H1 (cell line): ENCODE results near the gene HMGA1. TPM values are rescaled to one million over a fixed set of nuclear protein-coding genes. Genes with fewer than 3 reads are reported as not detected.

Source experiments
- CTCF ChIA-PET: fragments of 300-600 bp; sonication (Branson Sonifier 250); formaldehyde crosslinking; loops from one replicate; lab custom pipeline; 2021; ENCODE audit not compliant: partially characterized antibody; lab: Charles Lee
- POLR2A ChIA-PET: fragments of 300-600 bp; sonication (Branson Sonifier 250); formaldehyde crosslinking; loops from one replicate; lab custom pipeline; 2021; ENCODE audit warnings: inconsistent platforms; ENCODE audit not compliant: partially characterized antibody; lab: Charles Lee
- DNase-seq, 2 experiments: peaks; one replicate each; pipeline versions ENCODE4 v3.0.0 to v3.0.0-alpha.2; 2010 to 2022; ENCODE audit warnings: low spot score in 2 of 2, low read depth in 1 of 2, mixed read lengths in 1 of 2
- FAIRE-seq: peaks from 2 replicates; lab custom pipeline; 2011; peaks lifted over from hg19 to GRCh38; lab: Jason Lieb, UNC
- H2AFZ ChIP-seq: 2 replicates; pipeline ENCODE4 v1.8.1; 2012; ENCODE audit warnings: low read length, inconsistent platforms
- H2AK5ac ChIP-seq: 2 replicates; pipeline ENCODE4 v1.6.1; 2013; ENCODE audit warnings: low read depth, low read length
- H2BK120ac ChIP-seq: replicated peaks from 2 replicates; pipeline ENCODE3; 2013; ENCODE audit warnings: low read depth, low read length, inconsistent platforms
- H2BK12ac ChIP-seq: 2 replicates; pipeline ENCODE4 v1.6.1; 2013; ENCODE audit warnings: low read depth, low read length
- H2BK15ac ChIP-seq: 2 replicates; pipeline ENCODE4 v1.6.1; 2013; ENCODE audit warnings: low read length
- H2BK20ac ChIP-seq: 2 replicates; pipeline ENCODE4 v1.6.1; 2013; ENCODE audit warnings: low read length
- H2BK5ac ChIP-seq: 2 replicates; pipeline ENCODE4 v1.6.1; 2013; ENCODE audit warnings: low read depth, low read length
- H3K14ac ChIP-seq: 2 replicates; pipeline ENCODE4 v1.6.1; 2013; ENCODE audit warnings: inconsistent platforms; ENCODE audit not compliant: insufficient read length
- H3K18ac ChIP-seq: 2 replicates; pipeline ENCODE4 v1.6.1; 2013; ENCODE audit warnings: low read length; ENCODE audit errors: extremely low read depth
- H3K23ac ChIP-seq: 2 replicates; pipeline ENCODE4 v1.6.1; 2013; ENCODE audit warnings: inconsistent platforms; ENCODE audit not compliant: insufficient read length
- H3K23me2 ChIP-seq: 2 replicates; pipeline ENCODE4 v1.6.1; 2013; ENCODE audit warnings: low read depth, low read length
- H3K27ac ChIP-seq: 2 replicates; pipeline ENCODE4 v1.6.1; 2011; ENCODE audit warnings: low read depth, low read length, inconsistent platforms
- H3K27me3 ChIP-seq, 4 experiments: replicated peaks in 1 of 4; 1 replicate in 1 of 4; 2 replicates in 3 of 4; pipeline versions ENCODE4 v1.6.1 to v1.8.1; 2011 to 2013; ENCODE audit warnings: low read length in 3 of 4, mild to moderate bottlenecking in 3 of 4, inconsistent platforms in 2 of 4, mixed read lengths in 2 of 4, moderate library complexity in 1 of 4; ENCODE audit not compliant: control insufficient read depth in 3 of 4, insufficient read depth in 3 of 4; ENCODE audit errors: extremely low read depth in 1 of 4
- H3K36me3 ChIP-seq, 4 experiments: 2 replicates each; pipeline versions ENCODE4 v1.6.1 to v1.8.1; 2011 to 2013; ENCODE audit warnings: mild to moderate bottlenecking in 4 of 4, low read length in 3 of 4, moderate library complexity in 2 of 4, control low read depth in 1 of 4, inconsistent platforms in 1 of 4; ENCODE audit not compliant: insufficient read depth in 4 of 4, control insufficient read depth in 2 of 4
- H3K4ac ChIP-seq: replicated peaks from 2 replicates; pipeline ENCODE3; 2013; ENCODE audit warnings: low read length, low read depth, mixed read lengths, inconsistent platforms; ENCODE audit not compliant: insufficient read length
- H3K4me1 ChIP-seq, 4 experiments: replicated peaks in 1 of 4; 1 replicate in 1 of 4; 2 replicates in 3 of 4; pipeline versions ENCODE4 v1.6.1 to v1.8.1; 2011 to 2013; ENCODE audit warnings: low read length in 3 of 4, inconsistent platforms in 2 of 4, mixed read lengths in 1 of 4; ENCODE audit not compliant: insufficient read depth in 4 of 4, control insufficient read depth in 3 of 4
- H3K4me2 ChIP-seq, 2 experiments: 2 replicates each; pipeline versions ENCODE4 v1.6.1 to v1.8.1; 2011 to 2013; ENCODE audit warnings: low read depth in 2 of 2, low read length in 2 of 2, control low read depth in 1 of 2, inconsistent platforms in 1 of 2, mild to moderate bottlenecking in 1 of 2; ENCODE audit not compliant: insufficient read depth in 1 of 2
- H3K4me3 ChIP-seq, 4 experiments: fragments of 200-600, 300-600 bp in 1 of 4; sonication (generic), shearing (Covaris generic), sonication (Bioruptor Twin) in 1 of 4; 2 replicates each; pipeline versions ENCODE4 v1.5.1 to v1.8.1; 2011 to 2016; ENCODE audit warnings: low read length in 4 of 4, low read depth in 3 of 4, control low read depth in 2 of 4, inconsistent platforms in 2 of 4, mild to moderate bottlenecking in 2 of 4, mixed read lengths in 1 of 4, moderate library complexity in 1 of 4; ENCODE audit not compliant: insufficient read depth in 2 of 4; ENCODE audit errors: extremely low read depth in 1 of 4
- H3K56ac ChIP-seq: replicated peaks from 2 replicates; pipeline ENCODE3; 2013; ENCODE audit warnings: low read depth, mild to moderate bottlenecking, mixed read lengths, low read length, inconsistent platforms; ENCODE audit not compliant: insufficient read length
- H3K79me1 ChIP-seq: 2 replicates; pipeline ENCODE4 v1.6.1; 2013; ENCODE audit warnings: low read depth, low read length, control low read depth
- H3K79me2 ChIP-seq, 2 experiments: 2 replicates each; pipeline versions ENCODE4 v1.6.1 to v1.8.1; 2012 to 2013; ENCODE audit warnings: low read length in 2 of 2, mild to moderate bottlenecking in 2 of 2, inconsistent platforms in 1 of 2; ENCODE audit not compliant: insufficient read depth in 2 of 2, control insufficient read depth in 1 of 2
- H3K9ac ChIP-seq, 4 experiments: replicated peaks in 1 of 4; 1 replicate in 1 of 4; 2 replicates in 3 of 4; pipeline versions ENCODE4 v1.6.1 to v1.8.1; 2011 to 2013; ENCODE audit warnings: low read depth in 3 of 4, low read length in 3 of 4, control low read depth in 2 of 4, mild to moderate bottlenecking in 2 of 4, moderate library complexity in 2 of 4, inconsistent platforms in 1 of 4; ENCODE audit errors: extremely low read depth in 1 of 4
- H3K9me3 ChIP-seq, 2 experiments: 2 replicates each; pipeline versions ENCODE4 v1.6.1 to v1.8.1; 2012 to 2013; ENCODE audit warnings: mild to moderate bottlenecking in 2 of 2, moderate library complexity in 2 of 2, control low read depth in 1 of 2, inconsistent platforms in 1 of 2, low read depth in 1 of 2, low read length in 1 of 2, mixed read lengths in 1 of 2; ENCODE audit not compliant: insufficient read depth in 2 of 2
- H4K20me1 ChIP-seq, 2 experiments: replicated peaks in 1 of 2; 2 replicates each; pipeline versions ENCODE3 to v1.8.1; 2011 to 2013; ENCODE audit warnings: inconsistent platforms in 2 of 2, low read length in 2 of 2, mild to moderate bottlenecking in 1 of 2; ENCODE audit not compliant: insufficient read depth in 2 of 2, control insufficient read depth in 1 of 2
- H4K5ac ChIP-seq: 2 replicates; pipeline ENCODE4 v1.6.1; 2013; ENCODE audit warnings: low read length, low read depth, mixed read lengths, inconsistent platforms; ENCODE audit not compliant: insufficient read length
- H4K8ac ChIP-seq: 2 replicates; pipeline ENCODE4 v1.8.0; 2013; ENCODE audit warnings: mild to moderate bottlenecking, moderate library complexity, low read length, inconsistent platforms; ENCODE audit not compliant: insufficient read depth; ENCODE audit errors: extremely low read depth
- H4K91ac ChIP-seq: replicated peaks from 2 replicates; pipeline ENCODE3; 2013; ENCODE audit warnings: low read length, mixed read lengths, inconsistent platforms; ENCODE audit not compliant: insufficient read length
- CTCF ChIP-seq, 3 experiments: IDR thresholded peaks; 1 replicate in 2 of 3; 2 replicates in 1 of 3; pipeline versions ENCODE4 v1.5.1 to v1.6.1; 2011; ENCODE audit warnings: low read length in 3 of 3, mild to moderate bottlenecking in 3 of 3, inconsistent platforms in 2 of 3, low read depth in 1 of 3, moderate library complexity in 1 of 3; ENCODE audit not compliant: insufficient read depth in 1 of 3; ENCODE audit errors: control extremely low read depth in 1 of 3
- HDAC2 ChIP-seq, 2 experiments: fragments of 300-600 bp in 1 of 2; sonication (generic) in 1 of 2; IDR thresholded peaks; 2 replicates each; pipeline ENCODE4 v1.6.1; 2011 to 2012; ENCODE audit warnings: low read depth in 2 of 2, low read length in 2 of 2, mild to moderate bottlenecking in 2 of 2, moderate library complexity in 2 of 2, borderline replicate concordance in 1 of 2, inconsistent platforms in 1 of 2
- JUND ChIP-seq: IDR thresholded peaks from 2 replicates; pipeline ENCODE4 v1.6.1; 2011; ENCODE audit warnings: mild to moderate bottlenecking, improper control_type of control experiment, low read length
- RFX5 ChIP-seq: IDR thresholded peaks from 2 replicates; pipeline ENCODE4 v1.6.1; 2011; ENCODE audit warnings: low read depth, low read length, improper control_type of control experiment, borderline replicate concordance
- TCF12 ChIP-seq: IDR thresholded peaks from 2 replicates; pipeline ENCODE4 v1.6.1; 2011; ENCODE audit warnings: low read depth, mild to moderate bottlenecking, low read length
- ZNF274 ChIP-seq: IDR thresholded peaks from 2 replicates; pipeline ENCODE4 v1.7.0; 2012; ENCODE audit warnings: low read length, borderline replicate concordance; ENCODE audit errors: extremely low read depth
- WGBS, 2 experiments: shearing (Covaris generic) in 1 of 2; methylation state at CpG; one replicate each; pipeline versions ENCODE4 v1.1.6 to v1.1.7; 2013 to 2015; ENCODE audit warnings: low lambda C conversion rate in 2 of 2, mixed read lengths in 2 of 2, inconsistent platforms in 1 of 2, low coverage in 1 of 2, missing lambda C conversion rate in 1 of 2; ENCODE audit not compliant: insufficient replicate concordance in 2 of 2, insufficient coverage in 1 of 2, insufficient read length in 1 of 2; ENCODE audit errors: extremely low coverage in 1 of 2, missing lambda C conversion rate in 1 of 2; 5-methylcytosine and 5-hydroxymethylcytosine counted together
- polyA plus RNA-seq, 7 experiments: library from polyadenylated mRNA; depleted of rRNA in 3 of 7; stranded (reverse) in 5 of 7; unstranded in 2 of 7; fragments of >200 nt in 5 of 7; fragments of 200-250 nt in 2 of 7; gene quantifications; 1 replicate in 5 of 7; 2 replicates in 1 of 7; 4 replicates in 1 of 7; pipeline versions ENCODE4 v1.2.1 to v1.2.3, GENCODE V29; 2011 to 2013; ENCODE audit warnings: missing spikeins in 2 of 7, mixed read lengths in 2 of 7
- total RNA-seq: library from RNA; stranded (reverse); fragmentation: NEBNext Ultra II Directional; extraction: Animal tissue kit (Norgen Biotek cat#: 25700); gene quantifications from 2 replicates; pipeline ENCODE4 v1.2.1, GENCODE V29; 2021
- TF ChIP-seq, protein P1 (sequence below): IDR thresholded peaks from 2 replicates; pipeline ENCODE4 v1.6.1; 2012; ENCODE audit warnings: inconsistent platforms

HMGA1 gene
- total and polyA plus RNA-seq, 2 of the 8 experiments (the other 6 are each of a cell fraction or from before 2014, with no cell fraction given): 1,557 to 2,636 TPM

- no peak overlapping the region for H3K23ac ChIP-seq
- H2BK120ac ChIP-seq: peak overlapping the region; percentile 2
- H3K23me2 ChIP-seq: peaks cover 12% of the 10 kb centered on the region
- peak overlapping the region; percentile 91 for H3K56ac ChIP-seq
- H2BK15ac ChIP-seq: no peak overlapping the region
- peak overlapping the region; percentile 56 for H4K91ac ChIP-seq
- H3K79me2 ChIP-seq: peaks cover 29 to 39% of the 10 kb centered on the region in 2 experiments
- H2BK12ac ChIP-seq: peak overlapping the region; percentile 95; the same call in 1 of the 2 replicates
- H3K4me3 ChIP-seq: peak overlapping the region; percentile 81 to 88 (median 86)
- H4K8ac ChIP-seq: peak overlapping the region; percentile 100
- H2BK20ac ChIP-seq: no peak overlapping the region
- no peak for FAIRE-seq
- peak overlapping the region; percentile 6 for H3K4ac ChIP-seq
- peak overlapping the region; percentile 99 for H3K27ac ChIP-seq
- peak overlapping the region; percentile 25 for H4K5ac ChIP-seq
- peak overlapping the region; percentile 99 for H2BK5ac ChIP-seq
- CTCF ChIA-PET: interaction anchor here (1.9 kb wide), 1 partner anchor 38 kb away, joined by 17 read pairs; no protein-coding TSS in a partner anchor
- peaks cover 21 to 23% of the 10 kb centered on the region in 2 experiments for H4K20me1 ChIP-seq
- no peaks in the 10 kb centered on the region for H3K9me3 ChIP-seq
- no peaks in the 10 kb centered on the region for H3K27me3 ChIP-seq
- peak overlapping the region; percentile 84 to 87 for H3K4me2 ChIP-seq
- peak overlapping the region; percentile 98 for H3K18ac ChIP-seq
- no peak overlapping the region for H3K14ac ChIP-seq
- peaks cover 6% of the 10 kb centered on the region for H3K79me1 ChIP-seq
- peaks cover 3 to 21% (median 12%) of the 10 kb centered on the region in 4 experiments; a peak in 7 of 8 replicates for H3K36me3 ChIP-seq
- DNase-seq: peak in 1 of 2 experiments; percentile 90
- no peak overlapping the region for H2AFZ ChIP-seq
- H2AK5ac ChIP-seq: peak overlapping the region; percentile 99; the same call in 1 of the 2 replicates
- POLR2A ChIA-PET: interaction anchor here (1.1 to 5.1 kb wide), 11 partner anchors 10 to 227 kb away, joined by 3 to 144 read pairs (median 10); partner anchors contain the start of genes GRM4, RPS10 and SMIM29
- peaks cover 0 to 28% (median 21%) of the 10 kb centered on the region in 4 experiments; a peak in 6 of 7 replicates for H3K4me1 ChIP-seq
- WGBS, 2 experiments: 1% methylated on average over 25 of the region's 75 CpGs; no CpG with 5 or more reads in 1 of the 2 experiments
- peak overlapping the region; percentile 90 to 98 (median 94) for H3K9ac ChIP-seq
- TF ChIP-seq TCF12 (0 out of 2 replicates have a peak, but pooled peaks have one; percentile 47), RFX5 (no peak), HDAC2 (IDR thresholded peaks at IDR 0.05; ENCODE audit: borderline replicate concordance in 1 of 2, low read depth in 2 of 2, low read length in 2 of 2) (0 out of 4 replicates have a peak, but pooled peaks of 1 of the 2 experiments have one; percentile 70), CTCF (IDR thresholded peaks at IDR 0.05; ENCODE audit: control extremely low read depth in 1 of 3, insufficient read depth in 1 of 3, low read depth in 1 of 3, low read length in 3 of 3) (0 out of 4 replicates have a peak, but pooled peaks of 1 of the 3 experiments have one; percentile 3), JUND (peak; percentile 77), ZNF274 (no peak)
- TF ChIP-seq, protein P1, sequence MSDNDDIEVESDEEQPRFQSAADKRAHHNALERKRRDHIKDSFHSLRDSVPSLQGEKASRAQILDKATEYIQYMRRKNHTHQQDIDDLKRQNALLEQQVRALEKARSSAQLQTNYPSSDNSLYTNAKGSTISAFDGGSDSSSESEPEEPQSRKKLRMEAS: peak; percentile 90
Observed at GRCh38 chr6:34235307-34236130, 1.2 kb upstream of the HMGA1 start.
